Measurements from ENCODE around the gene OPA3. TPM values are rescaled to one million over a fixed set of nuclear protein-coding genes. Genes with fewer than 3 reads are reported as not detected.

The OPA3 gene
- 16.9 and 17.7 TPM in 2 replicates for total RNA-seq (2022)
- Bru-seq, nascent RNA = percentile 59 among the genes with signal in this experiment
- BruChase-seq, experiment 1, labeled RNA remaining after a 2-hour chase = percentile 63 among the genes with signal in this experiment
- BruChase-seq, experiment 2, labeled RNA remaining after a 6-hour chase = percentile 65 among the genes with signal in this experiment
- long read RNA-seq, full-length matches to known transcripts = 16 of 31 reads
- long read RNA-seq, partial matches to known transcripts = 2 of 31 reads
- long read RNA-seq, other reads (novel, unspliced or antisense) = 13 of 31 reads

GRCh38 chr19:45584332-45585157, at the start of gene OPA3:
Gene OPA3, minus strand, starts transcription at chr19:45584802. Its CDS starts 38 bp downstream, at chr19:45584764.
- Histone ChIP-seq H3K9me3 (peaks cover 4% of the 10 kb centered on the region; the same call in 1 of the 2 replicates), H3K27me3 (replicated peaks; ENCODE audit: control insufficient read depth, insufficient read depth, low read length) (no peaks in the 10 kb centered on the region), H3K4me3 (ENCODE audit: low read depth, low read length) (peak within 1 kb of the TSS; percentile 91), H3K36me3 (ENCODE audit: control insufficient read depth, insufficient read depth, low read length) (no peaks in the 10 kb centered on the region), H3K4me1 (peaks cover 9% of the 10 kb centered on the region)
- intact Hi-C loops (cut with micrococcal nuclease; ENCODE audit: unreplicated experiment) = loop anchor here (2.0 to 5.0 kb wide), 2 partner anchors 108 to 758 kb away; partner anchors contain the start of gene QPCTL
- ChIA-PET CTCF (interaction anchor here (0.6 to 2.4 kb wide), 12 partner anchors 13 to 107 kb away, joined by 3 to 33 read pairs (median 4); partner anchors contain the start of genes QPCTL and SNRPD2), POLR2A (interaction anchor here (0.6 to 1.9 kb wide), 8 partner anchors 9 to 184 kb away, joined by 3 to 11 read pairs (median 8); partner anchors contain the start of genes QPCTL, SIX5 and SNRPD2)
- peak; percentile 99 to 100 for DNase-seq
- H3K9me3 Mint-ChIP-seq (ENCODE audit: unreplicated experiment) = no peaks in the 10 kb centered on the region
- H3K4me3 Mint-ChIP-seq (ENCODE audit: unreplicated experiment) = peak within 1 kb of the TSS; percentile 89
- H3K27ac Mint-ChIP-seq (ENCODE audit: unreplicated experiment) = peak within 1 kb of the TSS; percentile 96
- H3K36me3 Mint-ChIP-seq (ENCODE audit: insufficient read depth, unreplicated experiment) = peaks cover 25% of the 10 kb centered on the region
- peaks cover 10% of the 10 kb centered on the region for H3K4me1 Mint-ChIP-seq (ENCODE audit: low read depth, unreplicated experiment)
- TF ChIP-seq, protein P1, sequence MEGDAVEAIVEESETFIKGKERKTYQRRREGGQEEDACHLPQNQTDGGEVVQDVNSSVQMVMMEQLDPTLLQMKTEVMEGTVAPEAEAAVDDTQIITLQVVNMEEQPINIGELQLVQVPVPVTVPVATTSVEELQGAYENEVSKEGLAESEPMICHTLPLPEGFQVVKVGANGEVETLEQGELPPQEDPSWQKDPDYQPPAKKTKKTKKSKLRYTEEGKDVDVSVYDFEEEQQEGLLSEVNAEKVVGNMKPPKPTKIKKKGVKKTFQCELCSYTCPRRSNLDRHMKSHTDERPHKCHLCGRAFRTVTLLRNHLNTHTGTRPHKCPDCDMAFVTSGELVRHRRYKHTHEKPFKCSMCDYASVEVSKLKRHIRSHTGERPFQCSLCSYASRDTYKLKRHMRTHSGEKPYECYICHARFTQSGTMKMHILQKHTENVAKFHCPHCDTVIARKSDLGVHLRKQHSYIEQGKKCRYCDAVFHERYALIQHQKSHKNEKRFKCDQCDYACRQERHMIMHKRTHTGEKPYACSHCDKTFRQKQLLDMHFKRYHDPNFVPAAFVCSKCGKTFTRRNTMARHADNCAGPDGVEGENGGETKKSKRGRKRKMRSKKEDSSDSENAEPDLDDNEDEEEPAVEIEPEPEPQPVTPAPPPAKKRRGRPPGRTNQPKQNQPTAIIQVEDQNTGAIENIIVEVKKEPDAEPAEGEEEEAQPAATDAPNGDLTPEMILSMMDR (IDR thresholded peaks at IDR 0.05; ENCODE audit: insufficient read depth in 1 of 2, low read depth in 1 of 2, low read length in 1 of 2, severe bottlenecking in 1 of 2, unreplicated experiment in 1 of 2) = peak in 1 of 2 experiments; percentile 15
- H3K27me3 Mint-ChIP-seq (ENCODE audit: insufficient read depth, unreplicated experiment) = peaks cover under 1% of the 10 kb centered on the region
- BruUV-seq (replicated peaks) = TSS peak; percentile 93

- Histone ChIP-seq H3K27me3 (replicated peaks; ENCODE audit: control insufficient read depth, insufficient read depth, low read length) (no peaks in the 10 kb centered on the region), H3K9me3 (no peaks in the 10 kb centered on the region), H3K4me3 (ENCODE audit: low read depth, low read length) (no peak overlapping the region), H3K4me1 (no peaks in the 10 kb centered on the region), H3K36me3 (ENCODE audit: control insufficient read depth, insufficient read depth, low read length) (no peaks in the 10 kb centered on the region)
- no peaks in the 10 kb centered on the region for H3K27me3 Mint-ChIP-seq (ENCODE audit: insufficient read depth, unreplicated experiment)
- H3K36me3 Mint-ChIP-seq (ENCODE audit: insufficient read depth, unreplicated experiment) = peaks cover 15% of the 10 kb centered on the region
- TF ChIP-seq, protein P1 (IDR thresholded peaks at IDR 0.05; ENCODE audit: insufficient read depth in 1 of 2, low read depth in 1 of 2, low read length in 1 of 2, severe bottlenecking in 1 of 2, unreplicated experiment in 1 of 2) = no peak
- H3K4me1 Mint-ChIP-seq (ENCODE audit: low read depth, unreplicated experiment) = no peaks in the 10 kb centered on the region
- ChIA-PET POLR2A (interaction anchor here (0.6 kb wide), 2 partner anchors 9 to 138 kb away, joined by 3 to 7 read pairs; no protein-coding TSS in a partner anchor), CTCF (interaction anchor here (1.5 to 2.2 kb wide), 2 partner anchors 9 to 26 kb away, joined by 3 to 8 read pairs; no protein-coding TSS in a partner anchor)
- H3K9me3 Mint-ChIP-seq (ENCODE audit: unreplicated experiment) = no peaks in the 10 kb centered on the region
- H3K4me3 Mint-ChIP-seq (ENCODE audit: unreplicated experiment) = no peak overlapping the region
- intact Hi-C loops (cut with micrococcal nuclease; ENCODE audit: unreplicated experiment) = no loop called here
- peak overlapping the region; percentile 86 for H3K27ac Mint-ChIP-seq (ENCODE audit: unreplicated experiment)
- BruUV-seq (replicated peaks) = no TSS peak
- DNase-seq = peak; percentile 73
Observed at GRCh38 chr19:45632468-45633196, 48.0 kb upstream of the OPA3 start.

Measured in Caco-2 (cell line).